ENCODE data around the gene COG1. TPM values are rescaled to one million over a fixed set of nuclear protein-coding genes. Genes with fewer than 3 reads are reported as not detected.

Gene COG1
- total RNA-seq, 1 donor from 2014 or later: 45.6 TPM

DNA sequence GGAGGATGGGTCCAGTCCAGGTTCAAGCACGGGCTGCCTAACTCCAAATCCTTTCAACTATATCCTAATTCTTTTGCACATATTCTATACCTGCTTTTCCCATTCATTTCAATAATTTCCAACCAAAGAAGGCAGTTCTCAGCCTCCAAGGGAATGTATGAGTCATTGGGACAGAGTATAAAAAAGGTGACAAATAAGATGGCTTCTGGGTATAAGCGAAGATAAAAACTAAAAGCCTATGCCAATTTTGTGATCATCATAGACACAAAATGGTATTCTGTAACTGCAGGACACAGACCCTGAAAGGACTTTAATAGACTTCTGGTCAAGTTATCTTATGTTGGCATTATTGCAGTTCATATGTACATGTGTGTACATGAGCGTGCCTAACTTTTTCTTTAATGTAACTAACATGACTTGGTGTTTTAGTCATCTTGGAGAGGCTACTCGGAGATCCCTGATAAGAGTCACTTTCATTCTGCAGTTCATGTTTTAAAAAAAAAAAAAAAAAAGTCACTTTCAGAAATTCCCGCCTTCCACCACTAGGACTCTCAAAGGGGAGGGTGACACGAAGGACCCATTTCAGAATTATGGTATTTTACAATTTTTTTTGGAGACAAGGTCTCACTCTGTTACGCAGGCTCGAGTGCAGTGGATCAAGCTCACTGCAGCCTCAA is 17.3 kb downstream of the COG1 start:
- TF ChIP-seq, protein P1, sequence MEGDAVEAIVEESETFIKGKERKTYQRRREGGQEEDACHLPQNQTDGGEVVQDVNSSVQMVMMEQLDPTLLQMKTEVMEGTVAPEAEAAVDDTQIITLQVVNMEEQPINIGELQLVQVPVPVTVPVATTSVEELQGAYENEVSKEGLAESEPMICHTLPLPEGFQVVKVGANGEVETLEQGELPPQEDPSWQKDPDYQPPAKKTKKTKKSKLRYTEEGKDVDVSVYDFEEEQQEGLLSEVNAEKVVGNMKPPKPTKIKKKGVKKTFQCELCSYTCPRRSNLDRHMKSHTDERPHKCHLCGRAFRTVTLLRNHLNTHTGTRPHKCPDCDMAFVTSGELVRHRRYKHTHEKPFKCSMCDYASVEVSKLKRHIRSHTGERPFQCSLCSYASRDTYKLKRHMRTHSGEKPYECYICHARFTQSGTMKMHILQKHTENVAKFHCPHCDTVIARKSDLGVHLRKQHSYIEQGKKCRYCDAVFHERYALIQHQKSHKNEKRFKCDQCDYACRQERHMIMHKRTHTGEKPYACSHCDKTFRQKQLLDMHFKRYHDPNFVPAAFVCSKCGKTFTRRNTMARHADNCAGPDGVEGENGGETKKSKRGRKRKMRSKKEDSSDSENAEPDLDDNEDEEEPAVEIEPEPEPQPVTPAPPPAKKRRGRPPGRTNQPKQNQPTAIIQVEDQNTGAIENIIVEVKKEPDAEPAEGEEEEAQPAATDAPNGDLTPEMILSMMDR (IDR thresholded peaks at IDR 0.05): peak; percentile 34

DNA sequence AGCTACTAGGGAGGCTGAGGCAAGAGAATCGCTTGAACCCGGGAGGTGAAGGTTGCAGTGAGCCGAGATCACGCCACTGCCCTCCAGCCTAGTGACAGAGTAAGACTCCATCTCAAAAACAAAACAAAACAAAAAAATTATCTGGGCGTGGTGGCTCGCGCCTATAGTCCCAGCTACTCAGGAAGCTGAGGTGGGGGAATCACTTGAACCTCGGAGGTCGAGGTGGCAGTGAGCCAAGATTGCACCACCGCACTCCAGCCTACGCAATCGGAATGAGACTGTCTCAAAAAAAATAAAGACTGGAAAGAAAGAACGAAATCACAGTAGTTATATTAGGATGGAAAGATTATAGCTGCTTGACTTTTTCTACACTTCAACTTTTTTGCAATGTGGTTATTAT is 18.9 kb downstream of the COG1 start:
- H3K27me3 Mint-ChIP-seq (ENCODE audit: unreplicated experiment): no peaks in the 10 kb centered on the region

More for the DNA sequence above, 17.3 kb downstream of the COG1 start:
- Mint-ChIP-seq H3K36me3 (ENCODE audit: unreplicated experiment) (peaks cover 33% of the 10 kb centered on the region), H3K27ac (ENCODE audit: unreplicated experiment) (peak overlapping the region; percentile 27), H3K4me3 (ENCODE audit: unreplicated experiment) (no peak overlapping the region), H3K27me3 (ENCODE audit: unreplicated experiment) (no peaks in the 10 kb centered on the region), H3K4me1 (ENCODE audit: unreplicated experiment) (peaks cover 9% of the 10 kb centered on the region), H3K9me3 (ENCODE audit: unreplicated experiment) (no peaks in the 10 kb centered on the region)
- no peak for DNase-seq (ENCODE audit: extremely low spot score, unreplicated experiment)

DNA sequence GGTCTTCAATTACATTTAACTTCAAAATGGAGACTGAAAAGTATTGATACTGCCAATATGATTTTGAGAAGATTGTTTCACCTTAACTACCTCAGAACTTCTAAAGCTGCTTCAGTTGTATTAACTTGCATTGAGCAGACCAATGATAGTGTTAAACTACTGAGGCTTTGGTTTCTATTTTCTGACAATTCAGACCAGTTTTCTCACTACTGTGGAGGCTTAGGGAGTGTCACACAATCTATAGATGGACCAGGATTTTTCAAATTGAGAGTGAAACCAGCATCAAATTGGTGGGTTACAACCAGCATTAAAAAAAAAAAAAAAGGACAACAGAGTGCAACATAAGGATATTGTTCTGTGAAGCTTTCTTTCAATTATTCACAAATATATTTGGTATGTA is 21.2 kb downstream of the COG1 start:
- Mint-ChIP-seq H3K9me3 (ENCODE audit: unreplicated experiment) (no peaks in the 10 kb centered on the region), H3K4me1 (ENCODE audit: unreplicated experiment) (peaks cover 9% of the 10 kb centered on the region), H3K27me3 (ENCODE audit: unreplicated experiment) (no peaks in the 10 kb centered on the region), H3K4me3 (ENCODE audit: unreplicated experiment) (no peak overlapping the region), H3K27ac (ENCODE audit: unreplicated experiment) (no peak overlapping the region), H3K36me3 (ENCODE audit: unreplicated experiment) (peaks cover 29% of the 10 kb centered on the region)
- DNase-seq (ENCODE audit: extremely low spot score, unreplicated experiment): no peak
- TF ChIP-seq, protein P1 (IDR thresholded peaks at IDR 0.05): no peak

More for the DNA sequence above, 18.9 kb downstream of the COG1 start:
- TF ChIP-seq, protein P1 (IDR thresholded peaks at IDR 0.05): no peak
- Mint-ChIP-seq H3K9me3 (ENCODE audit: unreplicated experiment) (no peaks in the 10 kb centered on the region), H3K27ac (ENCODE audit: unreplicated experiment) (no peak overlapping the region), H3K4me3 (ENCODE audit: unreplicated experiment) (no peak overlapping the region), H3K4me1 (ENCODE audit: unreplicated experiment) (peaks cover 9% of the 10 kb centered on the region), H3K36me3 (ENCODE audit: unreplicated experiment) (peaks cover 43% of the 10 kb centered on the region)
- DNase-seq (ENCODE audit: extremely low spot score, unreplicated experiment): no peak

DNA sequence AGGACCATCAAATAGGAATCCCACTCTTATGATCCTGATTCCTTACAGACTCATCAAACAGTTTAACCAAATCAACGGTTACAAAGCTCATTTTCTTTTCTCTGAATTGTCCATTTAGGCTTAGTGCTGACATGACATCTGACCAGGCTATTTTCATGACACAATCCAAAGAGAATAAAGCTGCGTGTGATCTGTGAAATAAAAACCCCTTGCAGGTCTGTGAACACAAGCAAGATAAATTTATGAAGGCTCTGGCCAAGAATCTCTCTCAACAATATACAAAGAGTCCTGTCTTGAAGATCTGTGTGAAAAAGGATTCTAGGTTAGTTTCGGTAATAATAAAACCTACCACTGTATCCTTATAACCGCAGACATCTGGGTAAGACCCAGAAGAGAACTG is 22.0 kb downstream of the COG1 start:
- Mint-ChIP-seq H3K36me3 (ENCODE audit: unreplicated experiment) (peaks cover 24% of the 10 kb centered on the region), H3K4me3 (ENCODE audit: unreplicated experiment) (no peak overlapping the region), H3K4me1 (ENCODE audit: unreplicated experiment) (peaks cover 9% of the 10 kb centered on the region), H3K27me3 (ENCODE audit: unreplicated experiment) (no peaks in the 10 kb centered on the region), H3K9me3 (ENCODE audit: unreplicated experiment) (no peaks in the 10 kb centered on the region), H3K27ac (ENCODE audit: unreplicated experiment) (no peak overlapping the region)
- TF ChIP-seq, protein P1 (IDR thresholded peaks at IDR 0.05): no peak
- DNase-seq (ENCODE audit: extremely low spot score, unreplicated experiment): no peak

DNA sequence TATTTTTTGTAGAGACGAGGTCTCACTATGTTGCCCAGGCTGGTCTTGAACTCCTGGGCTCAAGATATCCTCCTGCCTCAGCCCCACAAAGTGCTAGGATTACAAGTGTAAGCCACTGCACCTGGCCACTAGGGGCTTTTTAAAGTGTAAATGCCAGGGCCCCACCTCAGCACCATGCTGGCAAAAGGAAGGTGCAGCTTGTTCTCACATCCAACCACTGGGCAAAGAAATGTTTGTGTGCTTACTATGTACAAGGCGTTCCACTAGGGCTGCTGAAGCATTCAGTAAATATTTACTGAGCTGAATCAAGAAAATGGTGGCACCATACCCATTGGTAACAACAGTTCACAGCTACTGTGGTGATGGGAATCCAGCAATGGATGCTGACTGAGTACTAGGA is 22.6 kb downstream of the COG1 start:
- Mint-ChIP-seq H3K4me1 (ENCODE audit: unreplicated experiment) (peaks cover 9% of the 10 kb centered on the region), H3K36me3 (ENCODE audit: unreplicated experiment) (peaks cover 21% of the 10 kb centered on the region), H3K27me3 (ENCODE audit: unreplicated experiment) (no peaks in the 10 kb centered on the region), H3K9me3 (ENCODE audit: unreplicated experiment) (no peaks in the 10 kb centered on the region), H3K27ac (ENCODE audit: unreplicated experiment) (no peak overlapping the region), H3K4me3 (ENCODE audit: unreplicated experiment) (no peak overlapping the region)
- DNase-seq (ENCODE audit: extremely low spot score, unreplicated experiment): no peak
- TF ChIP-seq, protein P1 (IDR thresholded peaks at IDR 0.05): no peak

Data from osteocyte (in vitro differentiated cells).